ENCODE data around the gene WDR37.

Gene WDR37

GRCh38 chr10:1178506-1178905 lies 122.3 kb downstream of the WDR37 start:
- no peaks in the 10 kb centered on the region for H3K4me1 ChIP-seq (ENCODE audit: control insufficient read depth, insufficient read depth, low read length, unreplicated experiment)
- no peaks in the 10 kb centered on the region for H3K36me3 ChIP-seq (ENCODE audit: insufficient read depth, low read length)
- H3K27ac ChIP-seq (ENCODE audit: low read depth, low read length) = no peak overlapping the region
- no peak overlapping the region for H2AFZ ChIP-seq (ENCODE audit: low read length, unreplicated experiment)
- no peak overlapping the region for H3K4me3 ChIP-seq (ENCODE audit: low read depth, low read length)
- H3K27me3 ChIP-seq (ENCODE audit: insufficient read depth, low read length) = peaks cover 5% of the 10 kb centered on the region; the same call in 1 of the 2 replicates
- no peaks in the 10 kb centered on the region for H3K79me2 ChIP-seq (ENCODE audit: control insufficient read depth, insufficient read depth, low read length, unreplicated experiment)

DNA sequence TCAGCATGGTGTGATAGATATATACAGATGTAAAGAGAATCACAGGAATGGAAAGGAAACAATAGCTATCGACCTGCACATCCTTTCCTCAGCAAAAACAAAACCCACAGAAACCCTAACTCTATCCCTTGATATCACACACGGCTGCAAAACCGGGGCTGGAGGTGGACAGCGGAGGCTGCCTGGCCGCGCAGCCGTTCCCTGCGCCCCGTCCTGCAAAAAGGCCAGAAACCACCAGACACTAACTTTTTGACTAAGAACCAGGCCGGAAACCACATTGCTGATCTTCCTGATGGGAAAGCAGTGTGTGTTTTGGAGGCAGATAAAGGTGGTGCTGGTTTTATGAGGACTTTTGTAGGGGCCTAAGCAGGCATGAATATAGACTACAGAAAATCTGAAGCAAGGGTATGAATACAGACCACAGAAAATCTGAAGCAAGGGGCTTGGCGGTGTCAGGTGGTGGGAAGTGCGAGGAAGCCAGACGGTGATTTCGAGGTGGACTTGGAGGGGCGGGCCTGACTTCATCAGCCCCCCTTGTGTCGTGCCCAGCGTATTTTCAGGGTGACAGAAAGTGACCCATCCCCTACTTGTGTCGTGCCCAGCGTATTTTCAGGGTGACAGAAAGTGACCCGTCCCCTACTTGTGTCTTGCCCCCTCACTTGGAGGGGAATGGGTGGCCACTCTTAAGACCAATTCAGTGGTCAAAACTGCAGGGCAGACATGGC lies 123.3 kb downstream of the WDR37 start:
- Histone ChIP-seq H3K27ac (ENCODE audit: low read depth, low read length) (no peak overlapping the region), H3K79me2 (ENCODE audit: control insufficient read depth, insufficient read depth, low read length, unreplicated experiment) (no peaks in the 10 kb centered on the region), H3K4me3 (ENCODE audit: low read depth, low read length) (no peak overlapping the region), H3K4me1 (ENCODE audit: control insufficient read depth, insufficient read depth, low read length, unreplicated experiment) (no peaks in the 10 kb centered on the region), H3K27me3 (ENCODE audit: insufficient read depth, low read length) (peaks cover 11% of the 10 kb centered on the region; the same call in 1 of the 2 replicates), H2AFZ (ENCODE audit: low read length, unreplicated experiment) (no peak overlapping the region), H3K36me3 (ENCODE audit: insufficient read depth, low read length) (no peaks in the 10 kb centered on the region)

GRCh38 chr10:1180071-1180730 lies 124.0 kb downstream of the WDR37 start:
- no peaks in the 10 kb centered on the region for H3K79me2 ChIP-seq (ENCODE audit: control insufficient read depth, insufficient read depth, low read length, unreplicated experiment)
- H3K27me3 ChIP-seq (ENCODE audit: insufficient read depth, low read length) = peaks cover 11% of the 10 kb centered on the region; the same call in 1 of the 2 replicates
- H3K4me1 ChIP-seq (ENCODE audit: control insufficient read depth, insufficient read depth, low read length, unreplicated experiment) = no peaks in the 10 kb centered on the region
- H2AFZ ChIP-seq (ENCODE audit: low read length, unreplicated experiment) = no peak overlapping the region
- no peaks in the 10 kb centered on the region for H3K36me3 ChIP-seq (ENCODE audit: insufficient read depth, low read length)
- no peak overlapping the region for H3K27ac ChIP-seq (ENCODE audit: low read depth, low read length)
- no peak overlapping the region for H3K4me3 ChIP-seq (ENCODE audit: low read depth, low read length)

DNA sequence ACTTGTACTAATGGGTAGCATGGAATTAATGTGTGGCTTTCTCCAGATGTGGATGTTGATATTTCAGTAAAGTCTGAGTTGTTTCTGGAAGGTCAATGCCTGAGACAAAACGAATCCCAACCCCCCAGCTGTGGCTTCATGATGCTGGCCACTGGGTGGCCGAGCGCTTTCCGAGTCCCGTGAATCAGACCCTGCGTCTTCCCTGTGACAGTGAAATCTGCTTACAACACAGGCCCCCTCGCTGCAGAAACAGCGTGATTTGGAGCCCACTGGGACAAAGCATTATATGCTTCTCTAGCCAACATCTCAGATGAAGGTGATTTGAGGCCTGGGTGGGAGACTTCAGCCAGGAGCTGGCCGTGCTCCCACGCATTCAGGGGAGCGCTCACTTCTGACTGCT lies 124.7 kb downstream of the WDR37 start:
- Histone ChIP-seq H2AFZ (ENCODE audit: low read length, unreplicated experiment) (no peak overlapping the region), H3K27me3 (ENCODE audit: insufficient read depth, low read length) (peaks cover 11% of the 10 kb centered on the region; the same call in 1 of the 2 replicates), H3K36me3 (ENCODE audit: insufficient read depth, low read length) (no peaks in the 10 kb centered on the region), H3K79me2 (ENCODE audit: control insufficient read depth, insufficient read depth, low read length, unreplicated experiment) (no peaks in the 10 kb centered on the region), H3K27ac (ENCODE audit: low read depth, low read length) (no peak overlapping the region), H3K4me3 (ENCODE audit: low read depth, low read length) (no peak overlapping the region), H3K4me1 (ENCODE audit: control insufficient read depth, insufficient read depth, low read length, unreplicated experiment) (no peaks in the 10 kb centered on the region)

All from ACC112 (cell line).